GM19238 (cell line): ENCODE data around the gene SLC35A1.

Experiments used
- DNase-seq: peaks from one replicate; pipeline ENCODE4 v3.0.0; 2011; ENCODE audit warnings: low spot score; ENCODE audit not compliant: insufficient read length

The SLC35A1 gene

GRCh38 chr6:87522686-87523085, 49.9 kb downstream of the SLC35A1 start:
- DNase-seq = no peak

GRCh38 chr6:87529221-87529620, 56.4 kb downstream of the SLC35A1 start:
- no peak for DNase-seq

- no peak for DNase-seq
Observed at GRCh38 chr6:87534377-87535047, 61.7 kb downstream of the SLC35A1 start.

- no peak for DNase-seq
Observed at GRCh38 chr6:87538510-87539260, 65.9 kb downstream of the SLC35A1 start.

- DNase-seq = no peak
Observed at GRCh38 chr6:87539554-87539953, 66.8 kb downstream of the SLC35A1 start.

GRCh38 chr6:87540539-87540938, 67.8 kb downstream of the SLC35A1 start:
- no peak for DNase-seq

DNA sequence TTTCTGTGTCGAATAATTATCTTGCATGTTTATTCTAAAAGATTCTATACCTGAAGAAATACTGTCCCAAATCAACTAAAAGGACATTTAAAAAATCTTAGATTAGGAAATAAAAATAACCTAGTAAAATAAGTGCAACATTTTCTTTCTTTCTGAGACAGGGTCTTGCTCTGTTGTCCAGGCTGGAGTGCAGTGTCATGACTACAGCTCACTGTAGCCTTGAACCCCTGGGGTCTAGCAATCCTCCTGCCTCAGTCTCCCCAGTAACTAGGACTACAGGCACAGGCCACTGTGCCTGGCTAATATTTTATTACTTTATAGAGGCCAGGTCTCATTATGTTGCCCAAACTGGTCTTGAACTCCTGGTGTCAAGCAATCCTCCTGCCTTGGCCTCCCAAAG, 68.3 kb downstream of the SLC35A1 start:
- no peak for DNase-seq

GRCh38 chr6:87541744-87542143, 69.0 kb downstream of the SLC35A1 start:
- DNase-seq = no peak

DNA sequence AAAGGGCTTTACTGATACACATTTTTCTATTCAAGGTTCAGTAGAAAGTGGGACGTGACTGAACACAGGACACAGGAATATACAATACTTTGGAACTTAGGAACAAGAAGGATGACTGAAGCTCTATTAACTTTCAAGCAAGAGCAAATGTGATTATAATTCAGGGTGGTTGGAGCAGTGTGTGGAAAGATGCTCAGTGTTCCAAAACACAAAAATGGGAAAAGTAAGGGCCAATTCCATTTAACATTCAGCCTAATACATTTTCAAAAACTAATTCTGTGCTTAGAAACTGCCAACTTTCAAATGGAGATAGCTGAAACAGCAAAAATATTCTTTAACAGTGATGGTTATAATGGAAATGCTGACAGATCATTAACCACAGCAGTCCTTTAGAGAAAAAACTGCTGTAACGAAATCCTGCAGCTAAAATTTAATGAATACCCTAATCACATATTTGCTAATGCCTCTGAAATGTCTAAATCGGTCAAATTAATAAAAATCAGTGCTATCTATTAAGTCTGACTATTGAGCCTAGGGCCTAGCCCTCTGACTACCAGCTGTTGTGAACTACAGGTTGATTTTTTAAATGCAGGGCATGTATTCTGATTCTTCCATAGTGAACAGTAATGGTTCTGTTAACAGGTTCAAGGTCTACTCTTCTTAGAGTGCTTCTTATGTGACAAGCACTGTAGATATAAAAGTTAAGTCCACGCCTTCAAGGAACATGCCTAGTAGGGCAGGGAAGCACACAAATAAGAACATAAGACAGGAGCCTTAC, 71.1 kb downstream of the SLC35A1 start:
- no peak for DNase-seq

DNA sequence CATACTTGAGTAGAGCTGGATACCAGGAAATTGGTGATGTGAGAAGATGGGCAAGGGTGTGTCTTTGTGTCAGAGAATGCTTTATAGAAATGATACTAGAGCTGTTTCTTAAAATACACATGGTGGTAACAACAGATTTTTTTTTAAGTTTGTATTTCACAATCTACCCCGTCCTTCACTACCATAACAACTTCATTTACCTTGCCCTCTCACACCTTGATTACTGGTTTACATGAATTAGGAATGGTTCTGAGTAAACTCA, 71.6 kb downstream of the SLC35A1 start:
- DNase-seq = no peak

- no peak for DNase-seq
Observed at GRCh38 chr6:87551799-87552198, 79.0 kb downstream of the SLC35A1 start.

- DNase-seq = no peak
Observed at GRCh38 chr6:87553159-87553765, 80.5 kb downstream of the SLC35A1 start.

- no peak for DNase-seq
Observed at GRCh38 chr6:87555506-87555905, 82.7 kb downstream of the SLC35A1 start.

DNA sequence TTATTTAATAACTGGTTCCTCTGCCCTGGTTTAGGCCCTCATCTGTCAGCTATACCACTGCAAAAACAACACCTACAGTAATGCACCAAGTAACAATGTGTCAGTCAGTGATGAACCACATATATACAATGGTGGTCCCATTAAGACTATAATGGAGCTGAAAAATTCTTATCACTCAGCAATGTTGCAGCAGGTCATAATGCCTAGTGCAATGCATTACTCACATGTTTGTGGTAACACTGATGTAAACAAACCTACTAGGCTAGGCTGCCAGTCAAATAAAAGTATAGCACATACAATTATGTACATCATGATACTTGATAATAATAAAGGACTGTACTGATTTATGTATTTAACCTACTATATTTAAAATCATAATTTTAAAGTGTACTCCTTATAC, 85.7 kb downstream of the SLC35A1 start:
- no peak for DNase-seq

- no peak for DNase-seq
Observed at GRCh38 chr6:87561017-87561416, 88.2 kb downstream of the SLC35A1 start.
